A549 (cell line): Measurements from ENCODE around the gene VSNL1.

Source experiments
- CBX8 ChIP-seq: fragments of 200-600 bp; sonication (generic); IDR thresholded peaks from 2 replicates; pipeline ENCODE4 v1.6.1; 2016
- EHMT2 ChIP-seq: fragments of 200-600 bp; sonication (generic); IDR thresholded peaks from 2 replicates; pipeline ENCODE4 v1.6.1; 2016; ENCODE audit warnings: antibody characterized with exemption, low read depth, mild to moderate bottlenecking, moderate library complexity
- EP300 ChIP-seq, 2 experiments: fragments of >200 bp; sonication (Bioruptor Twin); formaldehyde crosslinking; IDR thresholded peaks; 2 replicates in 1 of 2; 3 replicates in 1 of 2; pipeline ENCODE4 v1.6.1; 2016 to 2017
- JUN ChIP-seq, 2 experiments: fragments of >200 bp; sonication (Bioruptor Twin); formaldehyde crosslinking; IDR thresholded peaks; 2 replicates in 1 of 2; 3 replicates in 1 of 2; pipeline ENCODE4 v1.6.1; 2016 to 2017
- NR3C1 ChIP-seq: fragments of >200 bp; sonication (Bioruptor Twin); formaldehyde crosslinking; IDR thresholded peaks from 3 replicates; pipeline ENCODE4 v1.6.1; 2017
- POLR2A ChIP-seq: IDR thresholded peaks from 2 replicates; pipeline ENCODE4 v1.6.1; 2012; ENCODE audit warnings: mild to moderate bottlenecking, low read length
- RAD21 ChIP-seq, 2 experiments: fragments of >200 bp in 1 of 2; sonication (Bioruptor Twin) in 1 of 2; formaldehyde crosslinking in 1 of 2; IDR thresholded peaks in 1 of 2; conservative IDR thresholded peaks in 1 of 2; 2 replicates in 1 of 2; 3 replicates in 1 of 2; pipeline ENCODE4 v1.6.1; 2012 to 2018; ENCODE audit warnings: inconsistent platforms in 1 of 2
- RNF2 ChIP-seq: fragments of 200-600 bp; sonication (generic); IDR thresholded peaks from 2 replicates; pipeline ENCODE4 v1.6.1; 2016; ENCODE audit warnings: low read depth, mild to moderate bottlenecking, antibody characterized with exemption, moderate library complexity, borderline replicate concordance
- SMC3 ChIP-seq: fragments of >200 bp; sonication (Bioruptor Twin); formaldehyde crosslinking; IDR thresholded peaks from 3 replicates; pipeline ENCODE4 v1.6.1; 2018; ENCODE audit warnings: inconsistent platforms
- TF ChIP-seq, protein P1 (sequence below): fragments of >200 bp; sonication (Bioruptor Twin); formaldehyde crosslinking; IDR thresholded peaks from 3 replicates; pipeline ENCODE4 v1.5.1; 2016
- TF ChIP-seq, protein P2 (sequence below): fragments of 250-450 bp; sonication (Bioruptor Pico); IDR thresholded peaks from 2 replicates; pipeline ENCODE4 v1.5.0; 2021; ENCODE audit warnings: mild to moderate bottlenecking, moderate library complexity, borderline replicate concordance
- TF ChIP-seq, protein P3 (sequence below): IDR thresholded peaks from 2 replicates; pipeline ENCODE4 v1.6.1; 2012
- TF ChIP-seq, protein P4 (sequence below): fragments of 200-600 bp; sonication (generic); IDR thresholded peaks from 2 replicates; pipeline ENCODE4 v1.6.1; 2016; ENCODE audit warnings: antibody characterized with exemption, mild to moderate bottlenecking, moderate library complexity
- TF ChIP-seq, protein P5 (sequence below): fragments of >200 bp; sonication (Bioruptor Twin); formaldehyde crosslinking; IDR thresholded peaks from 3 replicates; pipeline ENCODE4 v1.6.1; 2016

DNA sequence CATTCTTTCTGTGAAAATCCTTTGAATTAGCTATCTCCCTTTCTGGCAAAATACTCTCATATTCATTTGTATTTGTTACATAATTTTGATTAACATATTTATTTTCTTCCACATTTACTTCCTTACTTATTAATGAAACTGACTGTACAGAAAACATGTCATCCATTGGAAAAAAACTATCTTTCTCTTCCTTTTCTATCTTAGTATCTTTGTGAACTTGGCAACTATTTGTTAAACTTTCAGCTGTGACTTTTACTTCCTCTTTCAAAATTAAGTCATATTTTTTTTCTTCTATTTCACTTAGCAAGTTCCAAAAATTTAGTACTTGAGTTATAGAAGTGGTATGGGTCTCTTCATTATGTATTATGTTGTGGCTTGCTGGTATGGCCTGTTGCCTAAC, 24.8 kb upstream of the VSNL1 start:
- TF ChIP-seq, protein P1, sequence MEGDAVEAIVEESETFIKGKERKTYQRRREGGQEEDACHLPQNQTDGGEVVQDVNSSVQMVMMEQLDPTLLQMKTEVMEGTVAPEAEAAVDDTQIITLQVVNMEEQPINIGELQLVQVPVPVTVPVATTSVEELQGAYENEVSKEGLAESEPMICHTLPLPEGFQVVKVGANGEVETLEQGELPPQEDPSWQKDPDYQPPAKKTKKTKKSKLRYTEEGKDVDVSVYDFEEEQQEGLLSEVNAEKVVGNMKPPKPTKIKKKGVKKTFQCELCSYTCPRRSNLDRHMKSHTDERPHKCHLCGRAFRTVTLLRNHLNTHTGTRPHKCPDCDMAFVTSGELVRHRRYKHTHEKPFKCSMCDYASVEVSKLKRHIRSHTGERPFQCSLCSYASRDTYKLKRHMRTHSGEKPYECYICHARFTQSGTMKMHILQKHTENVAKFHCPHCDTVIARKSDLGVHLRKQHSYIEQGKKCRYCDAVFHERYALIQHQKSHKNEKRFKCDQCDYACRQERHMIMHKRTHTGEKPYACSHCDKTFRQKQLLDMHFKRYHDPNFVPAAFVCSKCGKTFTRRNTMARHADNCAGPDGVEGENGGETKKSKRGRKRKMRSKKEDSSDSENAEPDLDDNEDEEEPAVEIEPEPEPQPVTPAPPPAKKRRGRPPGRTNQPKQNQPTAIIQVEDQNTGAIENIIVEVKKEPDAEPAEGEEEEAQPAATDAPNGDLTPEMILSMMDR = no peak
- no peak for TF ChIP-seq SMC3
- TF ChIP-seq, protein P2, sequence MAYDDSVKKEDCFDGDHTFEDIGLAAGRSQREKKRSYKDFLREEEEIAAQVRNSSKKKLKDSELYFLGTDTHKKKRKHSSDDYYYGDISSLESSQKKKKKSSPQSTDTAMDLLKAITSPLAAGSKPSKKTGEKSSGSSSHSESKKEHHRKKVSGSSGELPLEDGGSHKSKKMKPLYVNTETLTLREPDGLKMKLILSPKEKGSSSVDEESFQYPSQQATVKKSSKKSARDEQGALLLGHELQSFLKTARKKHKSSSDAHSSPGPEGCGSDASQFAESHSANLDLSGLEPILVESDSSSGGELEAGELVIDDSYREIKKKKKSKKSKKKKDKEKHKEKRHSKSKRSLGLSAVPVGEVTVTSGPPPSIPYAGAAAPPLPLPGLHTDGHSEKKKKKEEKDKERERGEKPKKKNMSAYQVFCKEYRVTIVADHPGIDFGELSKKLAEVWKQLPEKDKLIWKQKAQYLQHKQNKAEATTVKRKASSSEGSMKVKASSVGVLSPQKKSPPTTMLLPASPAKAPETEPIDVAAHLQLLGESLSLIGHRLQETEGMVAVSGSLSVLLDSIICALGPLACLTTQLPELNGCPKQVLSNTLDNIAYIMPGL = no peak
- no peak for TF ChIP-seq EHMT2
- TF ChIP-seq JUN (IDR thresholded peaks at IDR 0.05) = no peak
- no peak for TF ChIP-seq POLR2A
- no peak for TF ChIP-seq NR3C1
- TF ChIP-seq RAD21 (conservative IDR thresholded peaks at IDR 0.05 in 1 of 2, IDR thresholded peaks at IDR 0.05 in 1 of 2) = no peak
- no peak for TF ChIP-seq RNF2
- no peak for TF ChIP-seq EP300 (IDR thresholded peaks at IDR 0.05)
- no peak for TF ChIP-seq CBX8
- TF ChIP-seq, protein P3, sequence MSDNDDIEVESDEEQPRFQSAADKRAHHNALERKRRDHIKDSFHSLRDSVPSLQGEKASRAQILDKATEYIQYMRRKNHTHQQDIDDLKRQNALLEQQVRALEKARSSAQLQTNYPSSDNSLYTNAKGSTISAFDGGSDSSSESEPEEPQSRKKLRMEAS = no peak
- TF ChIP-seq, protein P4, sequence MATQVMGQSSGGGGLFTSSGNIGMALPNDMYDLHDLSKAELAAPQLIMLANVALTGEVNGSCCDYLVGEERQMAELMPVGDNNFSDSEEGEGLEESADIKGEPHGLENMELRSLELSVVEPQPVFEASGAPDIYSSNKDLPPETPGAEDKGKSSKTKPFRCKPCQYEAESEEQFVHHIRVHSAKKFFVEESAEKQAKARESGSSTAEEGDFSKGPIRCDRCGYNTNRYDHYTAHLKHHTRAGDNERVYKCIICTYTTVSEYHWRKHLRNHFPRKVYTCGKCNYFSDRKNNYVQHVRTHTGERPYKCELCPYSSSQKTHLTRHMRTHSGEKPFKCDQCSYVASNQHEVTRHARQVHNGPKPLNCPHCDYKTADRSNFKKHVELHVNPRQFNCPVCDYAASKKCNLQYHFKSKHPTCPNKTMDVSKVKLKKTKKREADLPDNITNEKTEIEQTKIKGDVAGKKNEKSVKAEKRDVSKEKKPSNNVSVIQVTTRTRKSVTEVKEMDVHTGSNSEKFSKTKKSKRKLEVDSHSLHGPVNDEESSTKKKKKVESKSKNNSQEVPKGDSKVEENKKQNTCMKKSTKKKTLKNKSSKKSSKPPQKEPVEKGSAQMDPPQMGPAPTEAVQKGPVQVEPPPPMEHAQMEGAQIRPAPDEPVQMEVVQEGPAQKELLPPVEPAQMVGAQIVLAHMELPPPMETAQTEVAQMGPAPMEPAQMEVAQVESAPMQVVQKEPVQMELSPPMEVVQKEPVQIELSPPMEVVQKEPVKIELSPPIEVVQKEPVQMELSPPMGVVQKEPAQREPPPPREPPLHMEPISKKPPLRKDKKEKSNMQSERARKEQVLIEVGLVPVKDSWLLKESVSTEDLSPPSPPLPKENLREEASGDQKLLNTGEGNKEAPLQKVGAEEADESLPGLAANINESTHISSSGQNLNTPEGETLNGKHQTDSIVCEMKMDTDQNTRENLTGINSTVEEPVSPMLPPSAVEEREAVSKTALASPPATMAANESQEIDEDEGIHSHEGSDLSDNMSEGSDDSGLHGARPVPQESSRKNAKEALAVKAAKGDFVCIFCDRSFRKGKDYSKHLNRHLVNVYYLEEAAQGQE = no peak
- TF ChIP-seq, protein P5, sequence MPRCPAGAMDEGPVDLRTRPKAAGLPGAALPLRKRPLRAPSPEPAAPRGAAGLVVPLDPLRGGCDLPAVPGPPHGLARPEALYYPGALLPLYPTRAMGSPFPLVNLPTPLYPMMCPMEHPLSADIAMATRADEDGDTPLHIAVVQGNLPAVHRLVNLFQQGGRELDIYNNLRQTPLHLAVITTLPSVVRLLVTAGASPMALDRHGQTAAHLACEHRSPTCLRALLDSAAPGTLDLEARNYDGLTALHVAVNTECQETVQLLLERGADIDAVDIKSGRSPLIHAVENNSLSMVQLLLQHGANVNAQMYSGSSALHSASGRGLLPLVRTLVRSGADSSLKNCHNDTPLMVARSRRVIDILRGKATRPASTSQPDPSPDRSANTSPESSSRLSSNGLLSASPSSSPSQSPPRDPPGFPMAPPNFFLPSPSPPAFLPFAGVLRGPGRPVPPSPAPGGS = no peak
